Measurements from ENCODE around the gene KAZN. TPM values are rescaled to one million over a fixed set of nuclear protein-coding genes. Genes with fewer than 3 reads are reported as not detected.

KAZN gene
- total RNA-seq, 1 donor from 2014 or later, result 9.4 TPM

GRCh38 chr1:15035236-15035635, 436.8 kb downstream of the KAZN start:
- Histone ChIP-seq H3K9ac (ENCODE audit: low read length) (no peak overlapping the region), H3K27ac (ENCODE audit: low read depth, low read length) (no peak overlapping the region), H2AFZ (ENCODE audit: low read depth, low read length) (no peak overlapping the region), H3K36me3 (ENCODE audit: insufficient read depth, low read length) (no peaks in the 10 kb centered on the region), H3K27me3 (ENCODE audit: insufficient read depth, low read length) (no peaks in the 10 kb centered on the region), H3K4me2 (ENCODE audit: low read length) (no peak overlapping the region), H3K79me2 (ENCODE audit: insufficient read depth, low read length) (no peaks in the 10 kb centered on the region), H3K4me3 (ENCODE audit: insufficient read depth, low read depth, low read length) (no peak overlapping the region), H3K4me1 (ENCODE audit: insufficient read depth, low read length) (peaks cover 16% of the 10 kb centered on the region), H3K9me3 (ENCODE audit: insufficient read depth, low read depth, low read length) (no peaks in the 10 kb centered on the region), H4K20me1 (ENCODE audit: insufficient read depth, low read length) (peaks cover 4% of the 10 kb centered on the region)
- H3K9me3 Mint-ChIP-seq (ENCODE audit: unreplicated experiment), result no peaks in the 10 kb centered on the region
- no peak for TF ChIP-seq CTCF (IDR thresholded peaks at IDR 0.05; ENCODE audit: insufficient read depth, low read depth, low read length)
- H3K27me3 Mint-ChIP-seq (ENCODE audit: low read depth, unreplicated experiment), result no peaks in the 10 kb centered on the region
- no peak for DNase-seq (ENCODE audit: low read depth)
- H3K4me3 Mint-ChIP-seq (ENCODE audit: unreplicated experiment), result no peak overlapping the region
- H3K4me1 Mint-ChIP-seq (ENCODE audit: low read depth, unreplicated experiment), result peaks cover 14% of the 10 kb centered on the region
- no peak overlapping the region for H3K27ac Mint-ChIP-seq (ENCODE audit: unreplicated experiment)
- no peak for FAIRE-seq
- H3K36me3 Mint-ChIP-seq (ENCODE audit: low read depth, unreplicated experiment), result peaks cover 8% of the 10 kb centered on the region

- Histone ChIP-seq H3K4me1 (ENCODE audit: insufficient read depth, low read length) (peaks cover 11% of the 10 kb centered on the region), H4K20me1 (ENCODE audit: insufficient read depth, low read length) (peaks cover 4% of the 10 kb centered on the region), H3K27me3 (ENCODE audit: insufficient read depth, low read length) (no peaks in the 10 kb centered on the region), H3K4me3 (ENCODE audit: insufficient read depth, low read depth, low read length) (no peak overlapping the region), H3K9me3 (ENCODE audit: insufficient read depth, low read depth, low read length) (no peaks in the 10 kb centered on the region), H3K27ac (ENCODE audit: low read depth, low read length) (no peak overlapping the region), H3K4me2 (ENCODE audit: low read length) (no peak overlapping the region), H3K36me3 (ENCODE audit: insufficient read depth, low read length) (no peaks in the 10 kb centered on the region), H3K79me2 (ENCODE audit: insufficient read depth, low read length) (no peaks in the 10 kb centered on the region), H2AFZ (ENCODE audit: low read depth, low read length) (no peak overlapping the region), H3K9ac (ENCODE audit: low read length) (no peak overlapping the region)
- Mint-ChIP-seq H3K27ac (ENCODE audit: unreplicated experiment) (no peak overlapping the region), H3K9me3 (ENCODE audit: unreplicated experiment) (no peaks in the 10 kb centered on the region), H3K36me3 (ENCODE audit: low read depth, unreplicated experiment) (peaks cover 8% of the 10 kb centered on the region), H3K4me3 (ENCODE audit: unreplicated experiment) (no peak overlapping the region), H3K27me3 (ENCODE audit: low read depth, unreplicated experiment) (no peaks in the 10 kb centered on the region), H3K4me1 (ENCODE audit: low read depth, unreplicated experiment) (peaks cover 14% of the 10 kb centered on the region)
- no peak for DNase-seq (ENCODE audit: low read depth)
- TF ChIP-seq EZH2 (IDR thresholded peaks at IDR 0.05; ENCODE audit: insufficient read depth, low read length) (no peak), CTCF (IDR thresholded peaks at IDR 0.05; ENCODE audit: insufficient read depth, low read depth, low read length) (no peak)
- FAIRE-seq, result no peak
These were observed 437.6 kb downstream of the KAZN start for GRCh38 chr1:15036101-15036500.

- Histone ChIP-seq H3K36me3 (ENCODE audit: insufficient read depth, low read length) (no peaks in the 10 kb centered on the region), H4K20me1 (ENCODE audit: insufficient read depth, low read length) (peaks cover 4% of the 10 kb centered on the region), H3K4me1 (ENCODE audit: insufficient read depth, low read length) (peaks cover 3% of the 10 kb centered on the region), H3K9ac (ENCODE audit: low read length) (no peak overlapping the region), H3K4me2 (ENCODE audit: low read length) (no peak overlapping the region), H3K79me2 (ENCODE audit: insufficient read depth, low read length) (no peaks in the 10 kb centered on the region), H3K27ac (ENCODE audit: low read depth, low read length) (no peak overlapping the region), H2AFZ (ENCODE audit: low read depth, low read length) (no peak overlapping the region), H3K4me3 (ENCODE audit: insufficient read depth, low read depth, low read length) (no peak overlapping the region), H3K27me3 (ENCODE audit: insufficient read depth, low read length) (no peaks in the 10 kb centered on the region), H3K9me3 (ENCODE audit: insufficient read depth, low read depth, low read length) (no peaks in the 10 kb centered on the region)
- peaks cover 3% of the 10 kb centered on the region for H3K4me1 Mint-ChIP-seq (ENCODE audit: low read depth, unreplicated experiment)
- H3K27ac Mint-ChIP-seq (ENCODE audit: unreplicated experiment), result no peak overlapping the region
- peaks cover 3% of the 10 kb centered on the region for H3K36me3 Mint-ChIP-seq (ENCODE audit: low read depth, unreplicated experiment)
- FAIRE-seq (peak; percentile 34), DNase-seq (ENCODE audit: low read depth) (no peak)
- no peaks in the 10 kb centered on the region for H3K9me3 Mint-ChIP-seq (ENCODE audit: unreplicated experiment)
- peaks cover 3% of the 10 kb centered on the region for H3K27me3 Mint-ChIP-seq (ENCODE audit: low read depth, unreplicated experiment)
- no peak overlapping the region for H3K4me3 Mint-ChIP-seq (ENCODE audit: unreplicated experiment)
- TF ChIP-seq EZH2 (IDR thresholded peaks at IDR 0.05; ENCODE audit: insufficient read depth, low read length) (no peak), CTCF (IDR thresholded peaks at IDR 0.05; ENCODE audit: insufficient read depth, low read depth, low read length) (no peak)
These were observed 439.9 kb downstream of the KAZN start for GRCh38 chr1:15038232-15039016.
